ENCODE results near the gene TBC1D7. TPM values are rescaled to one million over a fixed set of nuclear protein-coding genes. Genes with fewer than 3 reads are reported as not detected.

TBC1D7 gene
- total RNA-seq, 4 donors from 2014 or later = 4.4 to 23.6 (median 12.5) TPM; not detected in 1

GRCh38 chr6:13299918-13300317, 28.4 kb downstream of the TBC1D7 start:
- Histone ChIP-seq H3K4me3 (no peak overlapping the region), H3K9me3 (no peaks in the 10 kb centered on the region), H3K27ac (no peak overlapping the region), H3K36me3 (no peaks in the 10 kb centered on the region), H3K4me1 (no peaks in the 10 kb centered on the region), H3K27me3 (no peaks in the 10 kb centered on the region)
- no peak for TF ChIP-seq CTCF (IDR thresholded peaks at IDR 0.05)
- TF ChIP-seq POLR2A (IDR thresholded peaks at IDR 0.05) = no peak
- DNase-seq = no peak
- intact Hi-C loops (cut with DNase I; ENCODE audit: low total_unique reads) = no loop called here

GRCh38 chr6:13299403-13299821, 28.9 kb downstream of the TBC1D7 start:
- H3K27me3 ChIP-seq = no peaks in the 10 kb centered on the region

GRCh38 chr6:13298446-13298845, 29.9 kb downstream of the TBC1D7 start:
- no peaks in the 10 kb centered on the region for H3K27me3 ChIP-seq
- no peak for TF ChIP-seq CTCF (IDR thresholded peaks at IDR 0.05)
- no peak for TF ChIP-seq POLR2A (IDR thresholded peaks at IDR 0.05)
- no peak overlapping the region for H3K4me3 ChIP-seq
- no peaks in the 10 kb centered on the region for H3K4me1 ChIP-seq
- intact Hi-C loops (cut with DNase I; ENCODE audit: low total_unique reads) = no loop called here
- no peaks in the 10 kb centered on the region for H3K36me3 ChIP-seq
- no peaks in the 10 kb centered on the region for H3K9me3 ChIP-seq
- H3K27ac ChIP-seq = no peak overlapping the region
- no peak for DNase-seq

More at GRCh38 chr6:13299403-13299821, 28.9 kb downstream of the TBC1D7 start:
- intact Hi-C loops (cut with DNase I; ENCODE audit: low total_unique reads) = no loop called here
- Histone ChIP-seq H3K4me3 (no peak overlapping the region), H3K4me1 (no peaks in the 10 kb centered on the region), H3K27ac (no peak overlapping the region), H3K36me3 (no peaks in the 10 kb centered on the region), H3K9me3 (no peaks in the 10 kb centered on the region)
- DNase-seq = no peak
- TF ChIP-seq POLR2A (IDR thresholded peaks at IDR 0.05) = no peak
- no peak for TF ChIP-seq CTCF (IDR thresholded peaks at IDR 0.05)

- no peaks in the 10 kb centered on the region for H3K9me3 ChIP-seq
- H3K4me1 ChIP-seq = no peaks in the 10 kb centered on the region
- no peak for DNase-seq
- TF ChIP-seq CTCF (IDR thresholded peaks at IDR 0.05) = no peak
- TF ChIP-seq POLR2A (IDR thresholded peaks at IDR 0.05) = no peak
- no peak overlapping the region for H3K27ac ChIP-seq
- no peaks in the 10 kb centered on the region for H3K27me3 ChIP-seq
- no peak overlapping the region for H3K4me3 ChIP-seq
- H3K36me3 ChIP-seq = no peaks in the 10 kb centered on the region
- intact Hi-C loops (cut with DNase I; ENCODE audit: low total_unique reads) = no loop called here
These were observed 30.9 kb downstream of the TBC1D7 start for GRCh38 chr6:13297391-13297790.

GRCh38 chr6:13296536-13296997, 31.8 kb downstream of the TBC1D7 start:
- Histone ChIP-seq H3K27ac (no peak overlapping the region), H3K4me1 (no peaks in the 10 kb centered on the region), H3K4me3 (no peak overlapping the region), H3K9me3 (no peaks in the 10 kb centered on the region), H3K27me3 (no peaks in the 10 kb centered on the region), H3K36me3 (no peaks in the 10 kb centered on the region)
- DNase-seq = no peak
- intact Hi-C loops (cut with DNase I; ENCODE audit: low total_unique reads) = no loop called here
- TF ChIP-seq POLR2A (IDR thresholded peaks at IDR 0.05) (no peak), CTCF (IDR thresholded peaks at IDR 0.05) (no peak)

Measured in uterus (tissue), 4 donors.